GOT3 (cell line): ENCODE measurements around the gene ADAMTS14.

Experiments used
- DNase-seq: peaks from one replicate; lab custom pipeline; 2025; ENCODE audit warnings: mixed read lengths; lab: John Stamatoyannopoulos, UW

Gene ADAMTS14

DNA sequence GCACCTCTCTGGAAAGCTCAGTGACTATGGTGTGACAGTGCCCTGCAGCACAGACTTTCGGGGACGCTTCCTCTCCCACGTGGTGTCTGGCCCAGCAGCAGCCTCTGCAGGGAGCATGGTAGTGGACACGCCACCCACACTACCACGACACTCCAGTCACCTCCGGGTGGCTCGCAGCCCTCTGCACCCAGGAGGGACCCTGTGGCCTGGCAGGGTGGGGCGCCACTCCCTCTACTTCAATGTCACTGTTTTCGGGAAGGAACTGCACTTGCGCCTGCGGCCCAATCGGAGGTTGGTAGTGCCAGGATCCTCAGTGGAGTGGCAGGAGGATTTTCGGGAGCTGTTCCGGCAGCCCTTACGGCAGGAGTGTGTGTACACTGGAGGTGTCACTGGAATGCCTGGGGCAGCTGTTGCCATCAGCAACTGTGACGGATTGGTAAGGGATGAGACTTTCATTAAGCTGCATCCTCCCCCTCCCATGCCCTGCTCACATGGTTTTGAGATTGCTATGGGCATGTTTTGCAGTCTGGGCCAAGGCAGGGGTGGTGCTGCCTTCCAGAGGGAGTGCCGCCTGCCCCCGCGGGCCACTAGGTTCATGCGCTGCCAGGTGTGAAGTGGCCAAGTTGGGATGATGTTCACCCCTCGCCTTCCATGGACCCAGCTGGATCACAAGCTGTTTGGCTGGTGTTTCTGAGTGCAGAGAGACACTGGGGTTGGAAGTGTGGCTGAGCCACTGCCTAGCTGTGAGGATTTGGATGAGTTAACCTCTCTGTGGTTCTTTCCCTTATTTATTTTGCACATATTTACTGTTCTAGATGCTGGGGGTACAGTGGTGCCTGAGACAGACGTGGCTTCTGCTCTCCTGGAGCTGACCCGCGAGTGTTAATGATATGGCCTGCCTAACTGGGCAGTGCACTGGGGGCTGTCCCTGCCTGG, 2.5 kb downstream of the ADAMTS14 start:
- no peak for DNase-seq

DNA sequence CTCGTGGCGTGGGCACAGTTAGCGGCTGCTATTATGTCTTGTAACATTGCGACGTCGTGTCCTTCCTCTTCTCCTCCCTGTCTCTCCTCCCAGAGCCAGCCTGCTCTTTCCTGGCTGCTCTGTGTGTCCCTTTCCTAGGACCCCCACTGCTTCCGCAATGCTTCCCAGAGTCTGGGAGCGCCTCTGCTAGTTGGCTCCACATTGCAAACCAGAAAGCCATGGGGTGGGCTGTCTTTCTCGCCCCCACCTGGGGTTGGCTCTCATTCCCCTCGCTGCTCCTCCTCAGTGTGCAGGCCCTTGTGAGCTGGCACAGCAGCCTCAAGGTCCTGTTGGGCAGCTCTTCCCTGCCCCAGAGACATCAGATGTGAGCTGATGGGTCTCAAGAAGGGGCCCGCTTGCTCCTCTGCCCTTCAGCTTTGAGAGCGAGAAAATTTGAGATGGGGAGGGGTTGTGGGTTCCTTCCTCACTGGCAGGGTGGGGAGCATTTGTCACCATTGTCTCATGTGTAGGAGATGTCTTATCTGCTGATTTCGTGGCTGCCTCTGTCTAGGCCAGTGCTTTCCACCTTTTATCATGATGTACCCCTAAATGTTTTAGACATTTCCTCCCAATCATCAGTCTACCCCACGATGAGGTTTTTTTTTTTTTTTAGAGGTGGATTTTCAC, 3.3 kb downstream of the ADAMTS14 start:
- DNase-seq: no peak

DNA sequence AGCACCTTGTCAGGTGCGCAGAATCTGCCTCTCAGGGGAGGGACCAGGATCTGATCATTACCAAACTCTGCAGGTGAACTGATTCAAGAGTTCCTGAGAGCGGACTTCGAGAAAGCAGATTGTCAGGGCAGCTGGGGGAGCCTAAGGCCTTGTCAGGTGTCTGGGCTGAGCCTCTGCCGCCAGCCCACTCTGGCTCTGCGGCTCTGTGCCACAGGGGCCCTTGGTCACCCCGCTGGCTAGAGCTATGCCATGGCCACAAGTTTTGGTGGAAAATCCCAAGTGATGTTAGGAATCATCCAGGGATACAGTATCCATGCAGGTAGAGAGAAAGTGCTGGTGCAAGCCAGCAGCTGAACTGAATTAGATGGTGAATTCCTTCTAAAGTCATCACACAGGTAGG, 4.2 kb downstream of the ADAMTS14 start:
- DNase-seq: no peak

DNA sequence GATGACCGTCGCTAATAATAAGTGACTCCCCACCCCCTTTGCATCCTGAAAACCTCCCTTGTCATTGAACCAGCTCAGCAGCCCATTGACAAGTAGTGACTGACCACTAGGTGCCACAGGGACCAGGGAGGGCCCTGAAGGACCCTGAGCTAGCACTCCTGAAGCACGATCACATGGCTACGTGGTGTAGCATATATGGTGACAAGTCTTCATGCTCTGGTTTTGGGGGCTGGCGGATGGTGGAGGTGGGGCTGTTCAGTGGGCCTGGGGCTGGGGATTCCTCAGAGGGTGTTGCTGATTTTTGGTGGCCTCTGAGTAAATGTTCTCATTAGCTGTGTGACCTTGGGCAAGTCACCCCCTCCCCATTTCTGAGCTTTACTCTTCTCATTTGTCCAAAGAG, 4.7 kb downstream of the ADAMTS14 start:
- no peak for DNase-seq

DNA sequence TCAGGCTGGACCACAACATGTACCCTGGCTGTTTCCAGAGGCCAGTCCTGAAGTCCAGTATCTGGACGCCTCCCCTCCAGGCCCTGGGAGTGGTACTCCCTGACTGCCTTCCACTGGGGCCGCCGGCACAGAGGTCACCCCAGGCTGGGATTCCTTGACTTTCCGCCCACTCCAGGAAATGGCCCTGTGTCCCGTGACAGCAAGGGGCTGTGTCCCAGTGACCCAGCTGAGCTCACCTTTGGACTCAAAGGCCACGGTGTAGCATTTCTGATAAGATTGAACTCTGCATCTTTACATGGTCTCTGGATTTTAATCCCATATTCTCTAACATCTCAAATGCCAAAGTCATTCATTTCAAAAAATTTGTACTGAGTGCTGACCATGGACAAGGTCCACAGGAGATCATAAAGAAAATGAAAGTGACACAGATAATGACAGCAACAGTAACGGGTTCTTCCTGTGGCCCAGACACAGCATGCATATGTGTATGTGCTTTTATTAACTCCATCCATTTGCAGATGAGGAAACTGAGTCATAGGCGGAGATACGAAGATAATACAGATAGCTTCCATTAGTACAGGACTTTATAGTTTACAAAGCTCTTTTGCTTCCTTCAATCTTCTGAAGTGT, 5.4 kb downstream of the ADAMTS14 start:
- DNase-seq: no peak

DNA sequence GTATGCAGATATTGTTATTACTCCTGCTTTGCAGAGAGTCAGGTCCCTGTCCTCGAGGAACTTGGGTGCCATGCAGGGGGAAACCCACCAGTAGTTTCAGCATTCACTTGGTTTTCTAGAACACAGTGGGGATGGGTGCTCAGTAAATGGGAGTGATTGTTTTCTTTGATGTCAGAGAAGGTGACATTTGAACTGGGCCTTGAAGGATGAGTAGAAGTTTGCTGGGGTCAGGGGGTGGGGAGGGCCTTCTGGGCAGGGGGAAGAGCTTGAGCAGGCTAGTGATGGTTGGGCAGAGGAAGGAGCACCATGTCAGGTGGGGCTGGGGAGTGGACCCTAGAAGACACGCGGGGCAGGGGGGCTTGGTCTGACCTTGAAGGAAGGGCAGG, 5.9 kb downstream of the ADAMTS14 start:
- no peak for DNase-seq

DNA sequence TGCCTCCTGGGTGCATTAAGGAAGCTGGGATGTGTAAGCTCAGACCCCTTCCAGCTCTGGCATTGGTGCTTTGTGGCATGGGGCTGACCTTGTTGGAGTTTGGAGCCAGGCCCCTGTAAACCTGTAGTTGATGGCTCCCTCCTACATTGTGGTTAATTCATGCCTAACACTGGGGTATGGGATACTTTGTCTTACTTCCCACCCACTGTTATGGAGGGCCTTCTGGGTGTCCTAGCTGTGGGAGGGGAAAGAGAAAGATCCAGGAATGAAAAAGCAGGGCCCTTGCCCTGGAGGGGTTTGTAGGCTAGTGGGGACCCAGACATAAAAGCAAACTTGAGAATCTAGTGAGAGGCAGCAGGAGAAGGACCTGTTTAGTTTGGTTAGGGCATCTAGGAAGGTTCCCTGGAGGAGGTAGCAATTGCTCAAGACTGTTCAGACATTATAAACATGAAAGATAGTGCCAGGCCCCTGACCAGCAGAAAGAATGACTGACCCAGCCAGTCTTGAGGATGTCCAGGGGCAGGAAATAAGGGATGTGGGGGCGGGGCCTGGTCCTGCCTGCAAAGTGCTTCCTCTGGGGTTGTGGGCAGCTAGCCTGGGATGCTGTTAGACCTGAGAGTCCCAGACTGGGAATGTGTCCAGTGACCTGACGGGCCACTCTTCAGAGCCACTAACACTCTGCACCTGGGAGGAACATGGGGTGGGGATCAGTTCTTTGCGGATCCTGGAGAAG, 6.6 kb downstream of the ADAMTS14 start:
- DNase-seq: no peak

DNA sequence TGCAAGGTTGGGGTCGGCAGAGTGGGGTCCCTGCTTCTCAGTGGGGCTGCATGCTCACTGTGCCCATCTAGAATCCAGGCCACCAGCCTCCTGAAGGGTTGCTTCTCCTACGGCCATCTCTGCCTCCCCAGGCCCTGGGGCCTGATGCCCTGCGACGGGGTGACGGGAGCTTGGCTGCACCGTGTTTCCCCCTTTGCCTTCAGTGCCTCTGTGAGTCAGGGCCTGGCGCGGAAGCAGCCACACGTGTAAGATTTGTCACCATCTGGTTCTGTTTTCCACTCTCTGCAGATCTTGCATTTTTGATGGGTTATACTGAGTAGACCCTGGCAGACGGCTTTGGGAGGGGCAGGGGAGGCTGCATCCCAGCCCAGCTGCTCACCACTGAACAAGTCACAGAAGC, 7.2 kb downstream of the ADAMTS14 start:
- DNase-seq: no peak

DNA sequence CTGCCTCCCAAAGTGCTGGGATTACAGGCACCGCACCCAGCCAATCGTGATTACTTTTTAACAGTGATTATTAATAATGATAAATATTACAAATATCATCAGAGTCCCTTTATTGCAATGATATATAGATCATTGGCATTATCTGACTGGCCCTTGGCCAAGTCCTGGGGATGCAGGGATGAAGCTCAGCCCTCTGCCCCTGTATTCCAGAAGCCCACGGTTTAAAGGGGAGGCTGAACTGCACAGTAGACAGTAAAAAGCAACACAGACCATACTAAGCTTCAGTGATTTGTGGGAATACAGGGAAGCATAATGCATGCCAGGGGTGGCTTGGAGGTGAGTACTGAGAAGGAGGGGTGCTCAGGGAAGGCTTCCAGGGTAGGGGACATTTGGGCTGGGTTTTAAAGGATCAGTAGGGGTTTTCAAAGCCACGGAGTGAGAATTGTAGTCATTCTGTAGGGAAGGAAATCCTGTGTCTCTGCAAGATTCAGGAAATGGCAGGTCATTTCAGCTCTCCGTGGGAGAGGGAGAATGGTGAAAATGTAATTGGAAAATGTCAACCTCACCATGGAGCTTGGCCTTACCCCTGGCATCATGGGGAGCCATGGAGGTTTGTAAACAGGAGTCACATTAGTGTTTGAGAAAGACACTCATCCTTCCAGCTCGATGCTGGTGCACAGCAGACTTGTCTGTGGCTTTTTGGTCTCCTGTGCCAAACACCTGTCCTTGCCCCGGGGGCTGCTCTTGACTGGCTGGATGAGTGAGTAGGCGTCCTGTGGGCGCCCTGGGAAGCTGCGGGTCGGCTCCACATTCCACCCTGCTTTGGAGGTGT, 8.8 kb downstream of the ADAMTS14 start:
- DNase-seq: no peak

DNA sequence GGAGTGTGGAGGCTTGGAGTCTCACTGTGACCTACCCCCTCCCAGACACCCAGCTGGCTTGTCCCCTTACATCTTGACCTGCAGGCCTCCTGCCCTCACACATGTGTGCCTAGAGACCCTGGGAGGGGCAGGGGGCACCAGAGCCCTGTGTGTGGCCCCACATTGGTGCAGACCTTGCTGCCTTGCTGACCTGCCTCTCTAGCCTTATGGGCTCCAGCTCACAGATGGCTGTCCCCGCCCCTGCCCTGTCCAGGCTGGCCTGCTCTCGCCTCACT, 9.4 kb downstream of the ADAMTS14 start:
- DNase-seq: no peak

DNA sequence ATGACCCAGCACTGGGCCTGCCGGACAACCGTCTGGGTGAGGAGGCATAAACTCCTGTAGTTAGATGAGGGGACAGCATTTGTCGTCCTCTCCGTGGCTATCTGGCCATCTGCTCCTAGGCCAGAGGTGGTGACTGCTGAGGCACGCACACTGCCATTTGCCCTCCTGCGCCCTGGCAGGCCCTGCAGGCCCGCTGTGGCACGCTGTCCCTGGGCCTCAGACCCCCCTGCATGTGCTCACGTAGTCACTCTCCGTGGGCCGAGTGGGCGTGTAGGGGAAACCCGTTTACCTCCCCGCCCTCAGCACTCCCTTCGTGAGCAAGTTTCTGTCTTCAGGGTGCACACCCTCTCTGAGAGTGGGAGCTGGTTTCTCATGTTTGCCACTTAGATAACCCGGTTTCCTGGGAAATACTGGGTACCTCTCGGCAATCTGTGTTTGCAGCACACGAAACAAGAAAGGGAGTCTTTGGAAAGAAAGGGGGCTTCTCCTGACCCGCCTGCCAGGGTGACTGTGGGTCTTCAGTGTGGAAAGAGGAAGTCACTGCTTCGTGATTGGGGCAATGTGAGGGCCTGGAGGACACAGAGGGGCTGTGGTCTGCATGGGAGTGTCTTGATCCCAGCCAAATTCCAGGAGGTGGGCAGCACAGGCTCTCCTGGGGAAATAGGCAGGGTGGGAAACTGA, 10.8 kb downstream of the ADAMTS14 start:
- DNase-seq: no peak

DNA sequence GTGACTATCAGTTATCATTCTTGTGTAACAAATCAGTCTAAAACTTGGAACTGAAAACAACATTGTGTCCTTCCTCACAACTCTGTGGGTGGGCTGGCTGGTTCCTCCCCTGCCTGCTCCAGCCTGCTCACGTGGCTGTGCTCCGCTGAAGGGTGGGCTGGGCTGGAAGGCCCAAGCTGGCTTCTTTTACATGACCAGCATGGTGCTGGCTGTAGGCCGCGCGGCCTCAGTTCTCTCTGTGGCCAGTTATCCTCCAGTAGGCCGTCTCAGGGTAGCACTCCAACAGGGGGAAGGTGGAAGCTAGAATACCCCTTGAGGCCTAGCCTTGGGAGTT, 11.3 kb downstream of the ADAMTS14 start:
- no peak for DNase-seq

DNA sequence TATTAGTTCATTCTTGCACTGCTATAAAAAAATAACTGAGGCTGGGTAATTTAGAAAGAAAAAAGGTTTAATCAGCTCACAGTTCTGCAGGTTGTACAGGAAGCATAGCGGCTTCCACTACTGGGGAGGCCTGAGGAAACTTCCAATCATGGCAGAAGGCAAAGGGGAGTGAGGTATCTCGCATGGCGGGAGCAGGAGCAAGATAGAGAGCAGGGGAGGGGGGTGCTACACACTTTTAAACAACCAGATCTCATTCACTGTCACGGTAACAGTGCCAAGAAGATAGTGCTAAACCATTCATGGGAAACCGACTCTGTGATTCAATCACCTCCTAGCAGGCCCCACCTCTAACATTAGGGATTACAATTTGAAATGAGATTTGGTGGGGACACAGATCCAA, 11.6 kb downstream of the ADAMTS14 start:
- no peak for DNase-seq

DNA sequence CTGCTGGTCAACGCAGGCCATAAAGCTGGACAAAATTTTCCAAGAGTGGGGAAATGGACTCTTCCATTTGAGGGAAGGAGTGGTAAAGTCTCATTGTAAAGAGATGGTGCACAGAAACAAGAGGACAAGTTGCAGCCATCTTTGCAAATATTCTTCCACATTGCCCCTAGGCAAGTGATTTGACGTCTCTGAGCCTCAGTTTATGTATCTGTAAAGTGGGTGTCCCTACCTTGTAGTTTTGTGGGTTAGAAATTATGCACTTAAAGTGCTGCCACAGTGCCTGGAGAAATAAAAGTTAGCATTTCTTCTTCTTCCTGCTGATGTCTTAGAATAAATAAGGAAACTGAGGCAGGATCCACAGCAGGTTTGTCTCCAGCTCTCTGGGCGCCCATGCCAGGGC, 12.1 kb downstream of the ADAMTS14 start:
- no peak for DNase-seq

DNA sequence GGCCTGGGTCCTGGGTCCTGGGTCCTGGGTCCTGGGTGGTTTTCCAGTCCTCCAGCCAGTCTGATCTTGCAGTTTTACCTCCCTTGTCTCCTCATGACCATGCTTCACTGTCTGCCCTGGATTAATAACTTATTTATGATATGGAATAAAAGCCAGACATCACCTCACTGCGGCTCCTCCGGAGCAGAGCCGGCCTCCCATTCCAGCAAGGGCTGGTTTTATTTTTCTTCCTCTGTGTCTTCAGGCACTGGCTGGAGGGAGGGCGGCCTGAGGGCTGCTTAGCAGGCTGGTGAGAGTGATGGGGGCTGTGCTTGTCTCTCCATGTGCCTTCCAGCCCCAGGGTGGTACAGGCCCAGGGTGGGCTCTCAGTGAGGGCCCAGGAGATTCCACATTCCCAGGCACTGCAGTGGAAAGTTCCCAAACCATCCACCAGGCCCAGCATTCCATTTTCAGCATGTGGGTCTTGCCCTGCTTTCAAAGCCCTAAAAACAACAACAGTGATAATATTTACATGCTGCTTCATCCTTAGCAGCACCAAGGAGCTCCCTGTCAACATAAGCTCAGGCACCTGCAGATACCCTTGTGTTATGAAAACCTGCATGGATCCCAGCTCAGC, 12.6 kb downstream of the ADAMTS14 start:
- DNase-seq: no peak

DNA sequence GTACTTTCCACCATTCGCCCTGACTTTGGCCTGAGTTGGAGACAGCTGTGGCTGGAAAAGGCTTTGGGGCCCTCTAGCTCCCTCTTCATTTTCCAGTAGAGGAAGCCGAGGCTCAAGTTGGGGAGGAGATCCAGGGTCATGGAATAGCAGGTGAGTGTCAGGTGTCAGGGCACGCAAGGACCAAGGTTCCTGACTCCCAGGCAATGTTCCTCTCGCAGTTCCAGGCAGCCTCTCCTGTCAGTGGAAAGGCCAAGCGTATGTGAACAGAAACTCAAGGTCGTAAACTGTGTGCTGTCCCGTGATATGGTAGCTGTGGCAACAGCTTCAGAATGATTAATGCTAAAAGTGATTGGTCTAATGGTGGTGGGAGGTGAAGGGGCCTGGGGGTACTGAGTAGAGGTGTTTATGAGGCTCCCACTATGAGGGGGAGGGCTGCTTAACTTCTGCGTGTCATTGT, 13.2 kb downstream of the ADAMTS14 start:
- DNase-seq: no peak

DNA sequence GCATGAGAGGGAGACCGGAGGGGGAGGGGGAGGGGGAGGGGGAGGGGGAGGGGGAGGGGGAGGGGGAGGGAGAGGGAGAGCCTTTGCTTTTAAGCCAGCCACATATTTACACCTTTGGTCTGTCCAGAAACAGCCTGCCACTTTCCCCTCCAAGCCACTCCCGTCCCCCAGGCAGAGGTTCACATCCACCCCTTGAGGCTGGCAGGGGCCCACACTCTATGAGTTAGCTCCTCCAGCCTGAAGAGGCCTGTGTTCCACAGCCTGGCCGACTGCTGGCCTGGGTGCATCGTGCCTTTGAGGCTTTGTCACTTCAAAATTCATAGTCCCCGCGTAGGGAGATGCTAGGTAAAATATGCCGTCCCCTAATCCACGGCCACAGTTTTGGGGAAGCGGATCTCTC, 16.5 kb downstream of the ADAMTS14 start:
- no peak for DNase-seq

DNA sequence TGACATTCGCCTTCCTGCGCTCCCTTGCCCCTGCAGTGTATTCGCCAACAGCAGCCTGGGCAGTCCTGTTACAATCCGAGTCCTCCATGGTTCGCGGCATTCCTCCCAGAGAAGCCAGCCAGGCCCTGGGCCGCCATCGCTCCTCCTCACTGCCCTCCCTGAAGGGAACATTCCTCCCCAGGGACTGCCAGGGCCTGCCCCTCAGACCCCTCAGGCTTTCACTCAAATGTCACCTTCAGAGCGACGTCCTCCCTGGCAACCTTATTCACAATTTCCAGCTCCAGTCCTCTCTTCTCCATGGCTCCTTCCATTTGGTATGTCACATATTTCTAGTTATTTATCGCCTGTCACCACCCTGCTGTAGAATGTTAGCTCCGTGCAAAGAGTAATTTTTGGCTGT, 17.4 kb downstream of the ADAMTS14 start:
- no peak for DNase-seq

DNA sequence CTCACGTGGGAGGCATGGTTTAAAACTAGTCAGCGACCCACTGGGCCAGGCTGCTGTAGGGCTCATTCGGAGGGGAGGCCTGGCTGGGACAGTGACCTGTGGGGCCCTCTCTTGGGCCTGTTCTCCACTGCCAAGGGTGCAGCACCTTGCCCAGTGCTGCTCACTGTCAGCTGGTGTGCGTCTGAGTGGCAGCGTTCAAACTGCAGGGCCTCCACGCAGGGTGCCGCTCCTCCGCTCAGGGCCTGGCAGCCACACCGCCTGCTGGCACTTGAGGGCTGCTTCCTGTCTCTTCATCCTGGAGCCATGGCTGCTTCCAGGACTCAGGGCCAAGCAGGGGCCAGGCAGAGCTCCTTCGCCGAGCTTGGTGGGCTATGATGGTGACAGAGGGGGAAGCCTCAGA, 18.3 kb downstream of the ADAMTS14 start:
- DNase-seq: no peak

DNA sequence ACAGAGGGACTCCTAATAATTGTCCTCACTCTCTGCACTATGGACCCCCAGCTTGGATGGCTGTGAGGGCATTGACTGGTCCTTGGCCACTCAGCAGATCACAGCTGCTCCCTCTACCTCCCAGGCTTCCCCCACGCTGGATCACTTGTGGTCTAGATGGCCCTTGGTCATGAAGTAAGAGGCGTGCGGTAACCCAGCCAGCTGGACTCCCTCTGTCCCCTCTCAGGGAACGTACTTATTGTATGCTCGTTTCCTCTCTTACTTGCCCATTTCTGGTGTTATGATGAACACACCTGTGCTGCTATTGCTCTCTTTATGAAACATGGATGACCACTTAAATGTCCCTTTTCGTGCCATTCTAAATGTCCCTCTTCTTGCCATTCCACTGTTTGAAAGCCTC, 19.3 kb downstream of the ADAMTS14 start:
- no peak for DNase-seq
